CD14-positive monocyte (primary cell): ENCODE measurements around the gene TMEM44. TPM values are rescaled to one million over a fixed set of nuclear protein-coding genes. Genes with fewer than 3 reads are reported as not detected.
A peak's percentile ranks its signal among the peaks of the same experiment; 100 is the strongest.

Source experiments
- DNase-seq, 3 donors: peaks; one replicate each; pipeline ENCODE4 v3.0.0-alpha.2; 2011 to 2022
- H2AFZ ChIP-seq: 2 replicates; pipeline ENCODE4 v1.6.0; 2012; ENCODE audit warnings: mild to moderate bottlenecking, low read depth, low read length, inconsistent platforms; ENCODE audit not compliant: insufficient read depth, poor library complexity, severe bottlenecking
- H3K27ac ChIP-seq, 2 donors: 1 replicate in 1 of 2; 2 replicates in 1 of 2; pipeline ENCODE4 v1.5.1; 2012 to 2013; ENCODE audit warnings: low read length in 2 of 2, control low read depth in 1 of 2, inconsistent platforms in 1 of 2, low read depth in 1 of 2, mild to moderate bottlenecking in 1 of 2
- H3K27me3 ChIP-seq, 2 donors: one replicate each; pipeline versions ENCODE4 v1.6.0 to v1.6.1; 2011 to 2013; ENCODE audit warnings: low read length in 2 of 2; ENCODE audit not compliant: control insufficient read depth in 2 of 2, insufficient read depth in 2 of 2
- H3K36me3 ChIP-seq, 2 donors: replicated peaks in 1 of 2; 1 replicate in 1 of 2; 2 replicates in 1 of 2; pipeline versions ENCODE4 v1.5.1 to v1.6.1; 2012 to 2013; ENCODE audit warnings: low read length in 2 of 2, control low read depth in 1 of 2, inconsistent platforms in 1 of 2, mild to moderate bottlenecking in 1 of 2; ENCODE audit not compliant: insufficient read depth in 2 of 2, control insufficient read depth in 1 of 2
- H3K4me1 ChIP-seq, 2 donors: 1 replicate in 1 of 2; 2 replicates in 1 of 2; pipeline versions ENCODE4 v1.5.1 to v1.6.1; 2012 to 2013; ENCODE audit warnings: low read length in 2 of 2, control low read depth in 1 of 2, inconsistent platforms in 1 of 2, mild to moderate bottlenecking in 1 of 2, moderate library complexity in 1 of 2; ENCODE audit not compliant: insufficient read depth in 2 of 2, control insufficient read depth in 1 of 2
- H3K4me2 ChIP-seq: replicated peaks from 2 replicates; pipeline ENCODE3; 2012; ENCODE audit warnings: low read length, moderate library complexity, mild to moderate bottlenecking; ENCODE audit not compliant: poor library complexity, severe bottlenecking; ENCODE audit errors: extremely low read depth
- H3K4me3 ChIP-seq, 3 experiments: fragments of 200-600 bp in 1 of 3; sonication (generic) in 1 of 3; replicated peaks in 1 of 3; 1 replicate in 2 of 3; 2 replicates in 1 of 3; pipeline ENCODE4 v1.5.1; 2011 to 2013; ENCODE audit warnings: low read length in 3 of 3, mild to moderate bottlenecking in 3 of 3, control low read depth in 2 of 3, low read depth in 2 of 3, inconsistent platforms in 1 of 3, moderate library complexity in 1 of 3
- H3K79me2 ChIP-seq: 2 replicates; pipeline ENCODE4 v1.6.0; 2012; ENCODE audit warnings: mild to moderate bottlenecking, control low read depth, inconsistent platforms, low read length, moderate library complexity; ENCODE audit not compliant: insufficient read depth
- H3K9ac ChIP-seq: 2 replicates; pipeline ENCODE4 v1.6.0; 2017; ENCODE audit warnings: low read length, mild to moderate bottlenecking; ENCODE audit not compliant: insufficient read depth, poor library complexity, severe bottlenecking
- H3K9me3 ChIP-seq, 2 donors: replicated peaks in 1 of 2; 1 replicate in 1 of 2; 2 replicates in 1 of 2; pipeline versions ENCODE4 v1.5.1 to v1.6.1; 2012 to 2013; ENCODE audit warnings: low read length in 2 of 2, control low read depth in 1 of 2; ENCODE audit not compliant: control insufficient read depth in 1 of 2, insufficient read depth in 1 of 2
- H4K20me1 ChIP-seq: 2 replicates; pipeline ENCODE4 v1.6.0; 2012; ENCODE audit warnings: mild to moderate bottlenecking, low read length, control low read depth, moderate library complexity; ENCODE audit not compliant: insufficient read depth
- H3K27ac Mint-ChIP-seq, 7 donors: one replicate each; pipeline ENCODE4 v1.8.0; 2020; ENCODE audit warnings: mild to moderate bottlenecking in 7 of 7, mixed read lengths in 7 of 7, moderate library complexity in 6 of 7, inconsistent platforms in 2 of 7
- H3K27me3 Mint-ChIP-seq, 3 donors: one replicate each; pipeline ENCODE4 v1.8.0; 2021 to 2022; ENCODE audit warnings: low read depth in 3 of 3, mild to moderate bottlenecking in 3 of 3, mixed read lengths in 3 of 3, moderate library complexity in 3 of 3, inconsistent platforms in 1 of 3
- H3K36me3 Mint-ChIP-seq, 2 donors: one replicate each; pipeline ENCODE4 v1.8.0; 2020; ENCODE audit warnings: mixed read lengths in 2 of 2, inconsistent platforms in 1 of 2, mild to moderate bottlenecking in 1 of 2
- H3K4me1 Mint-ChIP-seq: one replicate; pipeline ENCODE4 v1.8.0; 2020; ENCODE audit warnings: mild to moderate bottlenecking, mixed read lengths
- H3K4me3 Mint-ChIP-seq, 2 donors: one replicate each; pipeline ENCODE4 v1.8.0; 2020; ENCODE audit warnings: mild to moderate bottlenecking in 2 of 2, mixed read lengths in 2 of 2, moderate library complexity in 1 of 2
- H3K9me3 Mint-ChIP-seq, 7 donors: one replicate each; pipeline ENCODE4 v1.8.0; 2020 to 2022; ENCODE audit warnings: mixed read lengths in 7 of 7, mild to moderate bottlenecking in 6 of 7, moderate library complexity in 6 of 7, inconsistent platforms in 2 of 7
- WGBS: methylation state at CpG from one replicate; pipeline ENCODE4 v1.1.5; 2013; ENCODE audit warnings: missing lambda C conversion rate; ENCODE audit not compliant: insufficient coverage; 5-methylcytosine and 5-hydroxymethylcytosine counted together
- intact Hi-C, 2 donors: fragments of 100-400 bp; cut with micrococcal nuclease; formaldehyde crosslinking; loops; one replicate each; pipeline versions ENCODE4 v1.15.0 to v1.15.1; 2023
- polyA plus RNA-seq, 3 donors: library from polyadenylated mRNA; depleted of rRNA in 1 of 3; unstranded in 2 of 3; stranded (reverse) in 1 of 3; fragments of 300-500 nt in 2 of 3; fragments of >200 nt in 1 of 3; fragmentation: Illumina TruSeq in 2 of 3; gene quantifications; 1 replicate in 2 of 3; 2 replicates in 1 of 3; pipeline ENCODE4 v1.2.3, GENCODE V29; 2012 to 2021
- TF ChIP-seq, protein P1 (sequence below): fragments of 200-600 bp; IDR thresholded peaks from one replicate; pipeline ENCODE4 v1.8.0; 2022; ENCODE audit warnings: antibody characterized with exemption, mild to moderate bottlenecking

The TMEM44 gene
- polyA plus RNA-seq, 3 donors: 0.68 TPM; not detected in 2

DNA sequence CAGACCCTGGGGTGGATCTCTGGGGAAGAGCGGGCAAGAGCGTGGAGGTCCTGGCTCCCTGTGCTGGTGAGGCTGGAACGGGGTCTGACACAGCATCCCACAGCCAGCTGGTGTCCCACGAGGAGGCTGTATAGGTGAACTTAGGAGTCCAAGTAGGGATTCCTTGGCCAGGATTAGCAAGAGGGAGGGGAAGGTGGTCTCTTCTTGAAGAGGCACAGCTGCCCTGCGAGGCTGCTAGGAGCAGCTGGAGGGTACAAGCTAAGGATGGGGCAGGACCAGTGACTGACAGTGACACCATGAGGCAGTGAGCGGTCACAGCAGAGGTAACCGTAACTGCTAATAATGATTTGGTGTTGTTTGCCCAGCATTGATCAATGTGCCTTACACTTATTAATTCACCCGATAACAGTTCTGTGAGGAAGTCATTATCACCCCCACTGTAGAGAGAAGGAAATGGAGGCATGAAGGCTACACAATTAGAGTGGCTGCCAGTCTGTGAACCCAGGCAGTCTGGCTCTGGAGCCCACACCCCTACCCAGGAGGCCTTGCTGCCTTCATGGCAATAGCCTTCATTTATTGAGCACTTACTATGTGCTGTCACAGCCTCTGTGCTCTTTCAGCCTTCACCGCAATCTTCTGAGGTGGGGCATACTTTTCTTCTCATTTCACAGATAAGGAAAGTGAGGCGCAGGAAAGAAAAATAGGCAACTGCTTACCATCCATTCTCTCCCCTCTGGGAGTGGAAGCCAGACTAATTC lies 59.4 kb downstream of the TMEM44 start:
- TF ChIP-seq, protein P1, sequence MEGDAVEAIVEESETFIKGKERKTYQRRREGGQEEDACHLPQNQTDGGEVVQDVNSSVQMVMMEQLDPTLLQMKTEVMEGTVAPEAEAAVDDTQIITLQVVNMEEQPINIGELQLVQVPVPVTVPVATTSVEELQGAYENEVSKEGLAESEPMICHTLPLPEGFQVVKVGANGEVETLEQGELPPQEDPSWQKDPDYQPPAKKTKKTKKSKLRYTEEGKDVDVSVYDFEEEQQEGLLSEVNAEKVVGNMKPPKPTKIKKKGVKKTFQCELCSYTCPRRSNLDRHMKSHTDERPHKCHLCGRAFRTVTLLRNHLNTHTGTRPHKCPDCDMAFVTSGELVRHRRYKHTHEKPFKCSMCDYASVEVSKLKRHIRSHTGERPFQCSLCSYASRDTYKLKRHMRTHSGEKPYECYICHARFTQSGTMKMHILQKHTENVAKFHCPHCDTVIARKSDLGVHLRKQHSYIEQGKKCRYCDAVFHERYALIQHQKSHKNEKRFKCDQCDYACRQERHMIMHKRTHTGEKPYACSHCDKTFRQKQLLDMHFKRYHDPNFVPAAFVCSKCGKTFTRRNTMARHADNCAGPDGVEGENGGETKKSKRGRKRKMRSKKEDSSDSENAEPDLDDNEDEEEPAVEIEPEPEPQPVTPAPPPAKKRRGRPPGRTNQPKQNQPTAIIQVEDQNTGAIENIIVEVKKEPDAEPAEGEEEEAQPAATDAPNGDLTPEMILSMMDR: peak; percentile 69
- peaks cover 0 to 3% of the 10 kb centered on the region in 2 donors for H3K36me3 Mint-ChIP-seq
- Histone ChIP-seq H3K9me3 (no peaks in the 10 kb centered on the region), H2AFZ (peak overlapping the region; percentile 42), H3K27me3 (peaks cover 0 to 9% of the 10 kb centered on the region in 2 donors), H3K4me1 (peaks cover 50 to 68% of the 10 kb centered on the region in 2 donors), H4K20me1 (no peaks in the 10 kb centered on the region), H3K79me2 (no peaks in the 10 kb centered on the region), H3K4me3 (no peak overlapping the region), H3K9ac (no peak overlapping the region), H3K27ac (no peak overlapping the region), H3K36me3 (no peaks in the 10 kb centered on the region), H3K4me2 (no peak overlapping the region)
- peaks cover 72% of the 10 kb centered on the region for H3K4me1 Mint-ChIP-seq
- peak; percentile 36 to 71 (median 66) for DNase-seq
- H3K9me3 Mint-ChIP-seq: peaks cover 0 to 2% (median 0%) of the 10 kb centered on the region in 7 donors
- H3K4me3 Mint-ChIP-seq: no peak overlapping the region
- WGBS: 68% methylated on average over 5 of the region's 10 CpGs
- H3K27ac Mint-ChIP-seq: peak overlapping the region in 2 of 7 donors; percentile 37 to 43
- intact Hi-C loops: loop anchor here (5.0 kb wide), 4 partner anchors 42 to 102 kb away; partner anchors contain the start of gene ATP13A3 (in 1 of the 2)
- H3K27me3 Mint-ChIP-seq: peaks cover 15 to 20% (median 18%) of the 10 kb centered on the region in 3 donors

- WGBS: 95% methylated on average over 13 of the region's 16 CpGs
- peaks cover 15 to 20% (median 19%) of the 10 kb centered on the region in 3 donors for H3K27me3 Mint-ChIP-seq
- peak overlapping the region in 4 of 7 donors; percentile 14 to 47 (median 32) for H3K27ac Mint-ChIP-seq
- intact Hi-C loops: loop anchor here (5.0 kb wide), 4 partner anchors 41 to 101 kb away; partner anchors contain the start of gene ATP13A3 (in 1 of the 2)
- peaks cover 0 to 9% of the 10 kb centered on the region in 2 donors for H3K27me3 ChIP-seq
- no peak overlapping the region for H3K4me2 ChIP-seq
- H2AFZ ChIP-seq: no peak overlapping the region
- no peak overlapping the region for H3K27ac ChIP-seq
- H3K4me1 ChIP-seq: peaks cover 49 to 63% of the 10 kb centered on the region in 2 donors
- H3K79me2 ChIP-seq: no peaks in the 10 kb centered on the region
- peaks cover 0 to 2% (median 0%) of the 10 kb centered on the region in 7 donors for H3K9me3 Mint-ChIP-seq
- peak overlapping the region; percentile 35 for H3K9ac ChIP-seq
- H4K20me1 ChIP-seq: no peaks in the 10 kb centered on the region
- H3K9me3 ChIP-seq: no peaks in the 10 kb centered on the region
- TF ChIP-seq, protein P1: no peak
- no peaks in the 10 kb centered on the region for H3K36me3 ChIP-seq
- peaks cover 0 to 3% of the 10 kb centered on the region in 2 donors for H3K36me3 Mint-ChIP-seq
- H3K4me3 ChIP-seq: no peak overlapping the region
- H3K4me3 Mint-ChIP-seq: peak overlapping the region in 1 of 2 donors; percentile 72
- peak in 1 of 3 donors; percentile 87 for DNase-seq
- H3K4me1 Mint-ChIP-seq: peaks cover 66% of the 10 kb centered on the region
Observed at GRCh38 chr3:194572944-194573491, 60.2 kb downstream of the TMEM44 start.
